Stimulated activated naive CD8-positive, alpha-beta T cell treated with anti-CD3 and anti-CD28 coated beads, Interleukin-15, Interleukin-2, amounts not matched to agents 100 ng/mL and 50 ng/mL, for 24 hours (primary cell): ENCODE data around the gene SLC5A1.

Experiments used
- H3K27ac Mint-ChIP-seq: one replicate; pipeline ENCODE4 v1.8.0; 2021; ENCODE audit warnings: mild to moderate bottlenecking, mixed read lengths
- H3K27me3 Mint-ChIP-seq: one replicate; pipeline ENCODE4 v1.8.0; 2021; ENCODE audit warnings: mixed read lengths
- H3K36me3 Mint-ChIP-seq: one replicate; pipeline ENCODE4 v1.8.0; 2021; ENCODE audit warnings: low read depth, mixed read lengths
- H3K4me1 Mint-ChIP-seq: one replicate; pipeline ENCODE4 v1.8.0; 2021; ENCODE audit warnings: low read depth, mixed read lengths
- H3K4me3 Mint-ChIP-seq: one replicate; pipeline ENCODE4 v1.8.0; 2021; ENCODE audit warnings: mild to moderate bottlenecking, mixed read lengths
- H3K9me3 Mint-ChIP-seq: one replicate; pipeline ENCODE4 v1.8.0; 2021; ENCODE audit warnings: mixed read lengths

The SLC5A1 gene

DNA sequence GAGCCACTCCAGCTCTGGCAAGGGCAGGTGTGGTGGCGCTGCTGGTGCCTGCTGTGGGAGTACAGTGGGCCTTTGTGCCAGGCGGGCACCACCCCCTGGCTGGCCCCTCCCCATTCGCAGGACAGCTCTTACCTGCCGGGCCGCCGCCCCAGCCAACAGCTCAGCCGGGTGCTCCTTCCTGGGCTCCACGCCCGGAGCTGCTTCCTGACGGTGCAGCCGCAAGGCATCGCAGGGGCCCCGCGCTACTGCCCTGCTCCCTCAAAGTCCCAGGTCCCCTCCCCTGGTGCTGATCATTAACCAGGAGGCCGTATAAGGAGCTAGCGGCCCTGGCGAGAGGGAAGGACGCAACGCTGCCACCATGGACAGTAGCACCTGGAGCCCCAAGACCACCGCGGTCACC, at the start of gene SLC5A1:
SLC5A1 (plus strand) TSS at position 338 of the 400 bp plus-strand sequence; CDS start at position 359, 21 bp downstream.
- Mint-ChIP-seq H3K4me1 (no peaks in the 10 kb centered on the region), H3K9me3 (no peaks in the 10 kb centered on the region), H3K4me3 (no peak within 1 kb of the TSS), H3K27ac (no peak within 1 kb of the TSS), H3K36me3 (no peaks in the 10 kb centered on the region), H3K27me3 (peaks cover 82% of the 10 kb centered on the region)

DNA sequence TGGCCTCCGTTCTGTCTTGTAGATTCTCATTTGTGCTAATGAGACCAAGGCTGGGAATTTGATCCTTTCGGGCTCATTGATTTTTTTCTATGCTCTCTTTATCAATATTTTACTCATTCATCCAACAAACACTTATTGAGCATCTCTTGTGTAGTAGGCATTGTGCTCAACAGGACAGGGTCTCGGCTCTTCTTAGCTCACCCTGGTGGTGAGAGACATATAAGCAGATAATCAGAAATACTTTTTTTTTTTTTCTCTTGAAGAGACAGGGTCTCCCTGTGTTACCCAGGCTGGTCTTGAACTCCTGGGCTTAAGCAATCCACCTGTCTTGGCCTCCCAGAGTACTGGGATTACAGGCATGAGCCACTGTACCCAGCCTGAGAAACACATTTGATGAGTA, 48.0 kb upstream of the SLC5A1 start:
- Mint-ChIP-seq H3K9me3 (no peaks in the 10 kb centered on the region), H3K27me3 (peaks cover 10% of the 10 kb centered on the region), H3K36me3 (no peaks in the 10 kb centered on the region), H3K4me1 (no peaks in the 10 kb centered on the region), H3K4me3 (no peak overlapping the region), H3K27ac (no peak overlapping the region)

DNA sequence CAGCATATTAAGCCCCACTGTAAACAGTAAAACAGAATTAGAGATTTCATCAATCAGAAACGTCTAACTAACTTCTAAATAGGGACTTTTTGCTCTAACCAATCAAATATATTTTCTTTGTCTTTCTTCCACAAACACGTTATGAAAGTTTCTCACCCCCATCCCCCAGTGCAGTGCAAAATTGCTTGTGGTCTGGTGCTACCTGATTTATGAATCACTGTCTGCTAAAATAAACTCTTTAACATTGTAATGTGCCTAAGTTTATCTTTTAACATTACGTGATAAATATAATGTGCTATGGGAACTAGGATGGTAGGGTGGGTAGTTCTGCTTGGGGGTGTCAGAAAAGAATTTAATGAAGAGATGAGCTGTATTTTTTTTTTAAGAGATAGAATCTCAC, 47.3 kb upstream of the SLC5A1 start:
- peaks cover 10% of the 10 kb centered on the region for H3K27me3 Mint-ChIP-seq
- no peak overlapping the region for H3K4me3 Mint-ChIP-seq
- H3K36me3 Mint-ChIP-seq, result no peaks in the 10 kb centered on the region
- no peaks in the 10 kb centered on the region for H3K4me1 Mint-ChIP-seq
- no peaks in the 10 kb centered on the region for H3K9me3 Mint-ChIP-seq
- H3K27ac Mint-ChIP-seq, result no peak overlapping the region

DNA sequence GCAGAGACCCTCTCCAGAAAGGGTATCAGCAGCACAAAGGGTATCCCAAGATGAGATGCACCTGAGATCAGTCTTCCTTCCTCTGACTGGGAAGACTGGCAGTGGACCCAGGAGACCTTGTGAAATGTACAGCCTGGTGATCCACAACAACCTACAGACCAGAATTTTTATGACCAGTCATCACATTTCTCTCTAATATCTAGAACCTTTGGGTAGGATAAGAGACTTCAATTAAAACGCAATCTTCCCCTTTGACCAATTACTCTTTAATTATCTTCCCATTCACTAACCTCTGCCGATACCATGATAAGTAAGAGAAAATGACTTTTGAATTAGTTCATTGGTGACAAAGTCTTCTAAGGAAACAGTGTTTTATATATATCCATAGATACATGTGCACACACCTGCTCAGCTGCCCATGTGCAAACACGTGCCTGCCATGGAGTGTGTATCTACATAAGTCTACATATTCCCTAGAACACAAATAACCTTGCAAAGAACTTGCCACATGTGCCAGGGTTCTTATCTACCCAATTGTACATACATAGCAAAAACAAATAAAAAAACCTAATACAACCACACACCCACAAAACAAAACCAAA, 44.2 kb upstream of the SLC5A1 start:
- Mint-ChIP-seq H3K27ac (no peak overlapping the region), H3K4me1 (no peaks in the 10 kb centered on the region), H3K27me3 (peaks cover 10% of the 10 kb centered on the region), H3K36me3 (no peaks in the 10 kb centered on the region), H3K4me3 (no peak overlapping the region), H3K9me3 (no peaks in the 10 kb centered on the region)

DNA sequence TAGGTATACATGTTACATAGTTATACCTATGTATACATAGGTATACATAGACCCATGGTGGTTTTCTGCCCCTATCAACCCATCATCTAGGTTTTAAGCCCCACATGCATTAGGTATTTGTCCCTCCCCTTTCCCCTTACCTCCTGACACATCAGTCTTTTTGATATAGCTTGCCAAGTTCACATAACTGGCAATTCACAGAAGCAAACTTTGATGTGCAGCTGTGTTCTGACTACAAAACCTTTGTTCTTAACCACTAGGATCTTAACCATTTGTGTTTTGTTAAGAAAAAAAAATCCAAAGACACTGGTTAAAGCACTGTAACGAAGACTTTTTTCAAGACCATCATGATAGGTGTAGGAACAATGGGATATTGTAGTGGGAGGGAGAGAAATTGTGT, 42.9 kb upstream of the SLC5A1 start:
- Mint-ChIP-seq H3K27ac (no peak overlapping the region), H3K9me3 (no peaks in the 10 kb centered on the region), H3K27me3 (peaks cover 11% of the 10 kb centered on the region), H3K36me3 (no peaks in the 10 kb centered on the region), H3K4me3 (no peak overlapping the region), H3K4me1 (no peaks in the 10 kb centered on the region)

DNA sequence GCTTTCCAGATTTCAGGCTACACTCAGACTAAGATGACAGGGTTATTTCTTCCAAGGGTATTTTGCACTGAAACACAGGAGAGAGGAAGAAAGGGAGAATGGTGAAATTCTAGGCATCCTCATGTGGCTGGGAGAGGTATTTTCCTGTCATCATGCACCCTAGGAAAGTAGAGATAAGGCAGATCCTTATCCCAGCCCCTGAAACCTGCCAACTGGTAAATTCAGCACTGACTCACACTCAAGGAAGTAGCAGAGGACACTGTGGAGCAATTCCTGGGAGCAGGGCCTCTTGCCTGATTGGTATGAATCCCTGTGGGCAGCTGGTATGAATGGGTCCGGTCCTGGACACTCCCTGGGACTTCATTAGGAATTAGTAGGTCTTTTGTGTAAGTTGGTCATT, 37.6 kb upstream of the SLC5A1 start:
- H3K4me3 Mint-ChIP-seq, result no peak overlapping the region

DNA sequence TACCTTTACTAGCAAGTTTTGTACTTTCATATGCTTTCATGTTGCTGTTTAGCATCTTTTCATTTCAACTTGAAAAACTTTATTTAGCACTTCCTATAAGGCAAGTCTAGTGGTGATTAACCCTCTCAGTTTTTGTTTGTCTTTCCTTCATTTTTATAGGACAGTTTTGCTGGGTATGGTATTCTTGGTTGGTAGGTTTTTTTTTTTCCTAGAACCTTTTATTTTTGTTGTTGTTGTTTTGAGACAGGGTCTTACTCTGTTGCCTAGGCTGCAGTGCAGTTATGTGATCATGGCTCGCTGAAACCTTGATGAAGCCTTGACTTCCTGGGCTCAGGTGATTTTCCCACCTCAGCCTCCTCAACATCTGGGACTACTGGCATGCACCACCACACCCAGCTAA, 29.9 kb upstream of the SLC5A1 start:
- Mint-ChIP-seq H3K4me3 (no peak overlapping the region), H3K27ac (no peak overlapping the region), H3K4me1 (no peaks in the 10 kb centered on the region), H3K36me3 (peaks cover 5% of the 10 kb centered on the region), H3K9me3 (peaks cover 23% of the 10 kb centered on the region), H3K27me3 (peaks cover 18% of the 10 kb centered on the region)

More for the DNA sequence above, 37.6 kb upstream of the SLC5A1 start:
- H3K9me3 Mint-ChIP-seq, result peaks cover 5% of the 10 kb centered on the region
- H3K4me1 Mint-ChIP-seq, result no peaks in the 10 kb centered on the region
- no peaks in the 10 kb centered on the region for H3K36me3 Mint-ChIP-seq
- H3K27me3 Mint-ChIP-seq, result peaks cover 4% of the 10 kb centered on the region
- no peak overlapping the region for H3K27ac Mint-ChIP-seq

DNA sequence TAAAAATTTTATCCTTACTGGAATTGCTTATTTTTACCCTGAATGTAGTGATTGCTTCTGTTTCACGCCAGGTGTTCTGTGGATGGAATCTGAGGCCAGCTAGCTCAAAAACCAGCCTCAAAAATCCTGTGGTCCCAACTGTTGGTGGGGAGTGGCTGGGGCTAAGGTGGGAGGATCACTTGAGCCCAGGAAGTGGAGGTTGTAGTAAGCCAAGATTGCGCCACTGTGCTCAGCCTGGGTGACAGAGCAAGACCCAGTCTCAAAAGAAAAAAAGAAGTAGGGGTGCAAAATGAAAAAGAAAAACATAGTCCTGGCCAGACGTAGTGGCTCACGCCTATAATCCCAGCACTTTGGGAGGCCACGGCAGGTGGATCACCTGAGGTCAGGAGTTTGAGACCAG, 27.0 kb upstream of the SLC5A1 start:
- peaks cover 5% of the 10 kb centered on the region for H3K36me3 Mint-ChIP-seq
- peaks cover 37% of the 10 kb centered on the region for H3K27me3 Mint-ChIP-seq
- no peak overlapping the region for H3K27ac Mint-ChIP-seq
- no peak overlapping the region for H3K4me3 Mint-ChIP-seq
- H3K9me3 Mint-ChIP-seq, result peaks cover 18% of the 10 kb centered on the region
- H3K4me1 Mint-ChIP-seq, result peaks cover 10% of the 10 kb centered on the region

DNA sequence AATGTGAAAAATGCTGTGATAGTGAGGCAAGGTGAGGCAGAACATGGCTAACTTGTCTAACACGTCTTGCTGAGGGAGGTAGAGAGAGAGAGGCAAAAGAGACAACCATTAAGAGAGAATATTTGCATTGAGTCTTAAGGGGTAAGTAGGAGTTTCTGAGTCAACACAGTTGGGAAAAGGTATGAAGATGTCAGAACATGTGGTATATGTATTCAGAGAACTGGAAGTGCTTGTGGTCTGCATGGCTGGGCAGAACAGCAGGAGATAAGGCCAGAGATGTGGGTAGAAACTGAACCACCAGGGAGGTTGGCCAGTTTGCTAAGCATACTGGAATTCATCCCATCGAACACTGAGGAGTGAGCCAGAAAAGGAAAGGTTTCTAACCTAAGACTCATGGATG, 25.0 kb upstream of the SLC5A1 start:
- Mint-ChIP-seq H3K9me3 (peaks cover 10% of the 10 kb centered on the region), H3K27me3 (peaks cover 43% of the 10 kb centered on the region), H3K36me3 (peaks cover 5% of the 10 kb centered on the region), H3K4me1 (peaks cover 10% of the 10 kb centered on the region), H3K27ac (no peak overlapping the region), H3K4me3 (no peak overlapping the region)

DNA sequence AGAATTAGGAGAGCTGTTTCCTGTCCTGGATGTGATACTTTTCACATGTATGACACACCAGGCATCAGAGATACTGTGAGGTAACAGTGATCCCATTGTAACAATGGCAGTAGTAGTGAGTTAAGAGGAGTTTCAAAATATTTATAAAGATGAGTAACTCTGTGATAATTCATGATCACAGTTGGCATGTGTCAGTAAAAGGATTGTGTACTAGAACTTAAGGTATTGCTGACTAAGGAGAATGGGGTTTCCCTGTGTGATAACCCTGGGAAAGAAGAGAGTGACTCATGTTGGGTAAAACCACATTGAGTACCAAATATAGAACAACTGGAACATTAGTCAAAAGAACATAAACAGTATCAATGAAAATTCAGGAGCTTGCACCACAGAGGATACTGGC, 22.9 kb upstream of the SLC5A1 start:
- Mint-ChIP-seq H3K36me3 (no peaks in the 10 kb centered on the region), H3K9me3 (peaks cover 3% of the 10 kb centered on the region), H3K4me3 (no peak overlapping the region), H3K4me1 (peaks cover 10% of the 10 kb centered on the region), H3K27me3 (peaks cover 47% of the 10 kb centered on the region), H3K27ac (no peak overlapping the region)

DNA sequence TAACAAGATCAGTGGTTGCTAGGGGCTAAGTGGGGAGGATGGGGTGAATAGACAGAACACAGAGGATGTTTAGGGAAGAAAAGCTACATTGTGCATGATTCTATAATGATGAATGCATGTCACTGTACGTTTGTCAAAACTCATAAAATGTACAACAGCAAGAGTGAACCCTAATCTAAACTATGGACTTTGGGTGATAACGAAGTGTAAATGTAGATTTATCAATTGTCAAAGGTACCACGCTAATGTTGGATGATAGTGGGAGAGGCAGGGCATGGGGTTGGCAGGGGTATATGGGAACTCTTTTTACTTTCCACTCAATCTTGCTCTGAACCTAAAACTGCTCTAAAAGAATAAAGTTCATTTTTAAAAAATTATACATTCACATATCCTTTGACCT, 21.3 kb upstream of the SLC5A1 start:
- no peak overlapping the region for H3K4me3 Mint-ChIP-seq
- no peak overlapping the region for H3K27ac Mint-ChIP-seq
- H3K4me1 Mint-ChIP-seq, result peaks cover 10% of the 10 kb centered on the region
- peaks cover 47% of the 10 kb centered on the region for H3K27me3 Mint-ChIP-seq
- no peaks in the 10 kb centered on the region for H3K36me3 Mint-ChIP-seq
- no peaks in the 10 kb centered on the region for H3K9me3 Mint-ChIP-seq

DNA sequence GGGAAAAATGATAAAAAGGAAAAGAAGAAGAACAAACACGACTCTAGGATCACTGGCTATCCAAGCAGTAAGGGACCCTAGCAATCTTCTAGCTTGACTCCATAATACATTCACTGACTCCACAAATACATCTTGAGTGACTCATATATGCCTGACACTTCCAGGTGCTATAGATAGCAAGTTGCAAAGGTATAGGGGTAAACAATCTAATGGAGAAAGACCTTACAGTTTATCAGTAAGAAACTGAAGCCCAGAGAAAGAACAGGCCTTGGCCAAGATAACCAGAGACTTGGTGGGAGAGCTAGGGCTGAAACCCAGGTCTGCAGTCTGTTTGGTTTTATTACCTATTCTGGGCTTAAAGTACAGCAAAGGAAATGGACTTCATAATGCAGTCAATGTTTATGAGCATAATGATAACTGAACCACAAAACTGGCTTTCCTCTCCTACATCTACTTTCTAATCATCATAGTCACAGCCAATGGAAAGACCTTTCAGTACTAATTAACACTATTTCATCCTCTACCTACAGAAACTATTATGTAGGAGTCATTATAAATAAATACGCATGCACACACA, 19.7 kb upstream of the SLC5A1 start:
- Mint-ChIP-seq H3K27ac (no peak overlapping the region), H3K9me3 (no peaks in the 10 kb centered on the region), H3K36me3 (no peaks in the 10 kb centered on the region), H3K4me1 (peaks cover 10% of the 10 kb centered on the region), H3K4me3 (no peak overlapping the region), H3K27me3 (peaks cover 33% of the 10 kb centered on the region)

DNA sequence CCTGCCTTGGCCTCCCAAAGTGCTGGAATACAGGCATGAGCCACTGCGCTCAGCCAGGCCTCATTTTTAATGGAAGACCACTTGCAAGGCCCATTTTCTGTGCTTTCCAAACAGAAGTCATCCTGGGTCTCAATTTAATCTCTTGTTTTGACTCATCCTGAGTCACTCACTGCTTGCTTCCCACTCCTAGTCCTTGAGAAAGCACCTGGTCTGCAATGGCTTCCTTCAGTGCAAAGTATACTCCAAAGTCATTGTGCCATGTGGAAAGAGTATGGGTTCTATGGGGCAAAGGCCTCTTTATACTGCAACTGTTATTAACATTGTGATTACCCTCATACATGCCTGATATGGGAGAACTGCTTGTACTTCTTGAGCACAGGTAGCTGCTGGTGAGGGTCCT, 18.3 kb upstream of the SLC5A1 start:
- no peak overlapping the region for H3K27ac Mint-ChIP-seq
- H3K9me3 Mint-ChIP-seq, result no peaks in the 10 kb centered on the region
- H3K4me1 Mint-ChIP-seq, result peaks cover 8% of the 10 kb centered on the region
- no peaks in the 10 kb centered on the region for H3K36me3 Mint-ChIP-seq
- no peak overlapping the region for H3K4me3 Mint-ChIP-seq
- peaks cover 27% of the 10 kb centered on the region for H3K27me3 Mint-ChIP-seq

DNA sequence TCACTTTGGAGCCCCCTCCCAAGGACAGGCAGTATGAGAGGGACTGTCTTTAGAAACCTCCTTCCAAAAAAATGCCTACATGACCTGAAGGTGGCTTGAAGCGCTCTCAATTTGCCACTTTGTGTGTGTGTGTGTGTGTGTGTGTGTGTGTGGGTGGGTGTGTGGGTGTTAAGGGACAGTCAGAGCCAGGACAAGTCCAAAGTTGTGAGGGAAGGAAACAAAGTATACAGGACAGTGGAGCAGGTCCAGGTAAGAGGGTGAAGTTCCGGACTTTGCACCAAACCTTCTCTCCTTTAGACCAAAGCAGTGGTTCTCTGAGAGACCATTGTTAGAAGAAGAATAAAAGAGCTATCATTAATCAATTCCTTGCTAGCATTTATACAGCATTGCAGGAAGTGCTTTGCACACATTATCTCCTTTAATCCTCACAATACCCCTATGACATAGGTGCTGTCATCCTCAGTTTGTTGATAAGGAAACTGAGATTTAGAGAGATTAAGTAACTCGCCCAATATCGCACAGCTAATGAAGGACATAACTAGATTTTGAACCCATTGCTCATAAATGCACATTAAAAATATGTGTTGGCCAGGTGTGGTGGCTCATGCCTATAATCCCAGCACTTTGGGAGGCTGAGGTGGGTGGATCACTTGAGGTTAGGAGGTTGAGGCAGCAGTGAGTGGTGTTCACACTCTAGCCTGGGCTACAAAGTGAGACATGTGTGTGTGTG, 12.4 kb upstream of the SLC5A1 start:
- no peaks in the 10 kb centered on the region for H3K4me1 Mint-ChIP-seq
- no peaks in the 10 kb centered on the region for H3K36me3 Mint-ChIP-seq
- peaks cover 10% of the 10 kb centered on the region for H3K27me3 Mint-ChIP-seq
- no peak overlapping the region for H3K27ac Mint-ChIP-seq
- no peaks in the 10 kb centered on the region for H3K9me3 Mint-ChIP-seq
- no peak overlapping the region for H3K4me3 Mint-ChIP-seq

DNA sequence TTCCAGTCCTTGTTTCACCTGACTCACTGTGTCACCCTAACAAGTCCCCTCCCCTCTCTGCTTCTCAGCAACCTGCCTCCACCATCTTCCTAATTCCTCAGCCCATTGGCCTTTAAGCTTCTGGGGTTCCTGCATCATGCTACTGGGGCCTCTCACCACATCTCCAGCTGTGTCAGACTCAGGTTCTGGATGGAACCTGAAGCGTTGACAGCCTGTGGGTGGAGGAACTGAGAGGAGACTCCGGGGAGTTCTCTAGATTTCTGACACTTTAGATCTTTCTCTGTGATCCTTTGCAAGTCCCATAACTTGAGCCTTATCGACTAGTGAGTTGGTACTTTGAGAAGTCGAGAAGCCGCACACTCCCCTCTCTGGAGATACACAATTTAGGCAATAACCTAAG, 11.6 kb upstream of the SLC5A1 start:
- Mint-ChIP-seq H3K27me3 (peaks cover 10% of the 10 kb centered on the region), H3K9me3 (no peaks in the 10 kb centered on the region), H3K36me3 (no peaks in the 10 kb centered on the region), H3K4me1 (no peaks in the 10 kb centered on the region), H3K27ac (no peak overlapping the region), H3K4me3 (no peak overlapping the region)
